Panc1 (cell line): Measurements from ENCODE around the gene GRHL3. TPM values are rescaled to one million over a fixed set of nuclear protein-coding genes. Genes with fewer than 3 reads are reported as not detected.
A peak's percentile ranks its signal among the peaks of the same experiment; 100 is the strongest.

ENCODE experiments used
- ATAC-seq: fragments of 200-7000 bp; cut with Tn5 transposase; 2 replicates; pipeline ENCODE4 v1.9.1; 2020; ENCODE audit warnings: mild to moderate bottlenecking, moderate library complexity
- BruUV-seq: library from RNA; stranded (reverse); fragments of 400-500 nt; replicated peaks from 2 replicates; lab custom pipeline; 2021; lab: Mats Ljungman, UMichigan
- CTCF ChIA-PET: fragments of 300-600 bp; sonication (Branson Sonifier 250); formaldehyde crosslinking; loops from one replicate; lab custom pipeline; 2022; ENCODE audit warnings: antibody characterized with exemption; lab: Charles Lee
- POLR2A ChIA-PET: fragments of 300-600 bp; sonication (Branson Sonifier 250); formaldehyde crosslinking; loops from one replicate; lab custom pipeline; 2022; ENCODE audit warnings: antibody characterized with exemption; lab: Charles Lee
- DNase-seq: peaks from one replicate; pipeline ENCODE4 v3.0.0-alpha.2; 2010; ENCODE audit warnings: low read depth, low spot score
- H3K27ac ChIP-seq: 2 replicates; pipeline ENCODE4 v1.5.1; 2011; ENCODE audit warnings: mild to moderate bottlenecking, low read length, inconsistent platforms
- H3K27me3 ChIP-seq: fragments of 200-500 bp; sonication (Bioruptor generic); 2 replicates; pipeline ENCODE4 v1.6.0; 2014; ENCODE audit warnings: low read length, inconsistent platforms; ENCODE audit not compliant: control insufficient read depth, insufficient read depth
- H3K36me3 ChIP-seq: fragments of 200-500 bp; sonication (Bioruptor generic); 2 replicates; pipeline ENCODE4 v1.5.1; 2014; ENCODE audit warnings: inconsistent platforms, mild to moderate bottlenecking, low read length, moderate library complexity; ENCODE audit not compliant: control insufficient read depth, insufficient read depth
- H3K4me1 ChIP-seq: 2 replicates; pipeline ENCODE4 v1.5.1; 2011; ENCODE audit warnings: inconsistent platforms, mild to moderate bottlenecking, low read length, moderate library complexity; ENCODE audit not compliant: control insufficient read depth, insufficient read depth
- H3K4me3 ChIP-seq, 2 experiments: 2 replicates each; pipeline ENCODE4 v1.5.1; 2011 to 2012; ENCODE audit warnings: low read depth in 2 of 2, low read length in 2 of 2, mild to moderate bottlenecking in 2 of 2, inconsistent platforms in 1 of 2, moderate library complexity in 1 of 2
- H3K9me3 ChIP-seq: fragments of 200-500 bp; sonication (Bioruptor generic); 2 replicates; pipeline ENCODE4 v1.5.1; 2014; ENCODE audit warnings: low read depth, mild to moderate bottlenecking, inconsistent platforms, low read length, moderate library complexity; ENCODE audit not compliant: control insufficient read depth, insufficient read depth
- CTCF ChIP-seq: fragments of 450-650 bp; IDR thresholded peaks from 2 replicates; pipeline ENCODE4 v1.5.1; 2017; ENCODE audit warnings: mild to moderate bottlenecking
- POLR2AphosphoS5 ChIP-seq: IDR thresholded peaks from 2 replicates; pipeline ENCODE4 v1.6.1; 2012; ENCODE audit warnings: mild to moderate bottlenecking, low read depth, low read length, moderate library complexity
- REST ChIP-seq, 2 experiments: IDR thresholded peaks; 2 replicates each; pipeline ENCODE4 v1.6.1; 2011 to 2012; ENCODE audit warnings: low read depth in 2 of 2, control low read depth in 1 of 2, low read length in 1 of 2, mild to moderate bottlenecking in 1 of 2, moderate library complexity in 1 of 2; ENCODE audit not compliant: insufficient read depth in 1 of 2
- SIN3A ChIP-seq: IDR thresholded peaks from 2 replicates; pipeline ENCODE4 v1.6.1; 2012; ENCODE audit warnings: low read depth, mild to moderate bottlenecking, low read length, moderate library complexity, borderline replicate concordance; ENCODE audit not compliant: insufficient read depth
- TCF7L2 ChIP-seq: IDR thresholded peaks from 2 replicates; pipeline ENCODE4 v1.6.1; 2011; ENCODE audit warnings: mild to moderate bottlenecking, low read depth, low read length, inconsistent platforms
- in situ Hi-C: cut with HindIII; loops from 2 replicates; pipeline ENCODE4 v1.10.0; 2016; ENCODE audit warnings: low sequenced_read_pairs, low pct_unique_long_range_greater_than_20kb
- intact Hi-C: fragments of 100-400 bp; cut with micrococcal nuclease; formaldehyde crosslinking; loops from one replicate; pipeline ENCODE4 v1.10.0; 2022; ENCODE audit not compliant: unreplicated experiment
- total RNA-seq: library from RNA; stranded (reverse); gene quantifications from one replicate; pipeline ENCODE4 v1.2.1, GENCODE V29; 2021; ENCODE audit not compliant: unreplicated experiment

The GRHL3 gene
- total RNA-seq, 1 experiment from 2014 or later = 16.7 TPM

- Histone ChIP-seq H3K27ac (peak overlapping the region; percentile 1; the same call in 1 of the 2 replicates), H3K27me3 (no peaks in the 10 kb centered on the region), H3K4me1 (peaks cover 49% of the 10 kb centered on the region), H3K9me3 (no peaks in the 10 kb centered on the region), H3K4me3 (no peak overlapping the region), H3K36me3 (no peaks in the 10 kb centered on the region)
- intact Hi-C loops = loop anchor here (2.0 to 5.0 kb wide), 2 partner anchors 74 to 114 kb away; no protein-coding TSS in a partner anchor
- ChIA-PET POLR2A (no interaction called here), CTCF (interaction anchor here (0.6 kb wide), 2 partner anchors 186 to 220 kb away, joined by 3 to 5 read pairs; partner anchors contain the start of gene RCAN3)
- in situ Hi-C loops = no loop called here
- no TSS peak for BruUV-seq
- TF ChIP-seq CTCF (peak; percentile 55), TCF7L2 (no peak), SIN3A (no peak)
- DNase-seq (no peak), ATAC-seq (peak; percentile 59)
Measured at GRCh38 chr1:24316645-24317044, 2.5 kb upstream of the GRHL3 start.

- in situ Hi-C loops = no loop called here
- no peaks in the 10 kb centered on the region for H3K27me3 ChIP-seq
- ATAC-seq (no peak), DNase-seq (no peak)
- ChIA-PET POLR2A (interaction anchor here (0.6 kb wide), 1 partner anchor 30 kb away, joined by 12 read pairs; no protein-coding TSS in a partner anchor), CTCF (interaction anchor here (0.6 kb wide), 2 partner anchors 185 to 221 kb away, joined by 3 to 5 read pairs; partner anchors contain the start of gene RCAN3)
- H3K27ac ChIP-seq = peak overlapping the region; percentile 1; the same call in 1 of the 2 replicates
- no peaks in the 10 kb centered on the region for H3K36me3 ChIP-seq
- peaks cover 49% of the 10 kb centered on the region for H3K4me1 ChIP-seq
- H3K9me3 ChIP-seq = no peaks in the 10 kb centered on the region
- intact Hi-C loops = loop anchor here (2.0 to 5.0 kb wide), 2 partner anchors 74 to 115 kb away; no protein-coding TSS in a partner anchor
- H3K4me3 ChIP-seq = no peak overlapping the region
- no TSS peak for BruUV-seq
- TF ChIP-seq REST (IDR thresholded peaks at IDR 0.05; ENCODE audit: insufficient read depth in 1 of 2, low read depth in 2 of 2, low read length in 1 of 2) (no peak), SIN3A (no peak), TCF7L2 (no peak), CTCF (no peak), POLR2AphosphoS5 (no peak)
Measured at GRCh38 chr1:24317081-24317480, 2.1 kb upstream of the GRHL3 start.
